Heart left ventricle (tissue), 16 donors: ENCODE measurements around the gene HTR2A. TPM values are rescaled to one million over a fixed set of nuclear protein-coding genes. Genes with fewer than 3 reads are reported as not detected.

ENCODE experiments used
- ATAC-seq, 4 donors: fragments of 200-7000 bp; cut with Tn5 transposase; one replicate each; pipeline ENCODE4 v1.9.1; 2020 to 2022; ENCODE audit warnings: moderate library complexity in 4 of 4, mild to moderate bottlenecking in 3 of 4, moderate number of reproducible peaks in 1 of 4
- DNase-seq, 5 donors: peaks; one replicate each; pipeline ENCODE4 v3.0.0-alpha.2; 2020
- H3K27ac ChIP-seq, 12 donors: fragments of 200-600 bp; sonication (generic) in 4 of 12; one replicate each; pipeline versions ENCODE4 v1.5.0 to v1.8.0; 2016 to 2022; ENCODE audit warnings: mild to moderate bottlenecking in 2 of 12
- H3K27me3 ChIP-seq, 9 donors: fragments of 200-600 bp; sonication (generic) in 2 of 9; one replicate each; pipeline versions ENCODE4 v1.5.1 to v1.8.0; 2016 to 2022; ENCODE audit warnings: mild to moderate bottlenecking in 3 of 9
- H3K36me3 ChIP-seq, 9 donors: fragments of 200-600 bp; sonication (generic) in 2 of 9; one replicate each; pipeline versions ENCODE4 v1.5.0 to v1.8.0; 2018 to 2022; ENCODE audit warnings: mild to moderate bottlenecking in 2 of 9
- H3K4me1 ChIP-seq, 12 donors: fragments of 200-600 bp; sonication (generic) in 4 of 12; one replicate each; pipeline versions ENCODE4 v1.5.0 to v1.8.0; 2016 to 2022; ENCODE audit warnings: mild to moderate bottlenecking in 3 of 12
- H3K4me3 ChIP-seq, 12 donors: fragments of 200-600 bp; sonication (generic) in 4 of 12; one replicate each; pipeline versions ENCODE4 v1.5.0 to v1.8.0; 2017 to 2022; ENCODE audit warnings: mild to moderate bottlenecking in 9 of 12, moderate library complexity in 4 of 12
- H3K9me3 ChIP-seq, 12 donors: fragments of 200-600 bp; sonication (generic) in 4 of 12; one replicate each; pipeline versions ENCODE4 v1.5.0 to v1.8.0; 2016 to 2022; ENCODE audit warnings: mild to moderate bottlenecking in 1 of 12
- POLR2A ChIP-seq, 2 donors: fragments of 450-650 bp; IDR thresholded peaks; one replicate each; pipeline ENCODE4 v1.6.1; 2017; ENCODE audit warnings: antibody characterized with exemption in 2 of 2, mild to moderate bottlenecking in 2 of 2, moderate library complexity in 2 of 2
- WGBS, 4 donors: extraction: QIAGEN DNeasy Blood & Tissue Kit in 2 of 4; methylation state at CpG; one replicate each; pipeline versions ENCODE4 v1.1.5 to v1.1.7; 2013 to 2018; 5-methylcytosine and 5-hydroxymethylcytosine counted together
- intact Hi-C, 10 donors: fragments of 100-400 bp; cut with DNase I; formaldehyde crosslinking; loops; one replicate each; pipeline versions ENCODE4 v1.11.1 to v1.14.2; 2022
- polyA plus RNA-seq, 2 donors: library from polyadenylated mRNA; stranded (reverse); fragments of 200-250 nt; gene quantifications; one replicate each; pipeline ENCODE4 v1.2.3, GENCODE V29; 2013
- total RNA-seq, 9 donors: library from RNA; depleted of rRNA in 2 of 9; stranded (reverse); fragments of >200 nt in 2 of 9; fragmentation: NEBNext Ultra II Directional in 3 of 9; extraction: Animal tissue kit (Norgen Biotek cat#: 25700) in 3 of 9; gene quantifications; one replicate each; pipeline versions ENCODE4 v1.1.0 to v1.2.4, GENCODE V29; 2016 to 2023
- TF ChIP-seq, protein P1 (sequence below), 12 donors: fragments of 200-600 bp; sonication (generic) in 4 of 12; IDR thresholded peaks; one replicate each; pipeline versions ENCODE4 v1.5.0 to v1.8.0; 2018 to 2022; ENCODE audit warnings: antibody characterized with exemption in 12 of 12, mild to moderate bottlenecking in 5 of 12
- donor health status: ischemic (EF 13 %, LVEDD 7.1; RV severe dilation, severe dysfunction).
- donor health status: healthy with polysubstance abuse.
- donor health status: DM: no; HTN: yes; CAD: no.
- donor health status: DM: no; HTN: no; CAD: no.
- donor health status: ischemic (EF 25% LVEDD 6.9; RV normal size, moderate dysfunction).
- donor health status: ischemic (EF 25% LVEDD 5.7; RV mildly dilated, moderate dysfunction).
- donor health status: healthy.
- donor health status: DM: yes; HTN: yes; CAD: no.
- donor health status: ischemic (EF 35%, LVEDD 5.7; RV mildly dilated, moderate dysfunction).
- donor health status: nonischemic (EF 11% LVEDD 7.7; RV severe dilation, severe dysfunction).
- donor health status: DM: yes; HTN: yes; CAD: no.
- donor health status: PGD.
- donor health status: ischemic (EF 29% LVEDD 5.4; RV normal size, mild dysfunction).
- donor health status: nonischemic (EF 23%, LVEDD 6.1; RV moderate dilation, normal function).

The HTR2A gene
- total and polyA plus RNA-seq, 11 donors, result 0.04 to 0.41 (median 0.19) TPM; not detected in 5

DNA sequence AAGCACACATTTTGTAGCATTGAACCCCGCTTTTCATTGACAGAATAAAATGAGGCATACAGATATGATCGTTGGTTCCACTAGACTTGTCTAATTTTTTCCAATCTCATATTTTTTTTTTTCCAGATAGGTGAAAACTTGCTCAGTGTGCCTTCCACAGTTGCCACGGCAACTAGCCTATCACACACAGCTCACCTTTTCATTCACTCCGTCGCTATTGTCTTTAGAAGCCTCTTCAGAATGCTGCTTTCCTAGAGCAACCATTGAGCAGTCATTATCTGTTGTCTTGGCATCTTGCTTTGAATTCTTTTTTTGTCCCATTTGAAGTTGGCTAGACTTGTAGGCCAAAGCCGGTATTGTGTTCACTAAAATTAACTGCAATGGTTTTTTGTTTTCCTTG lies 62.2 kb downstream of the HTR2A start:
- WGBS, 4 donors, result 81 to 86% (median 84%) methylated on average over 6 of the region's 6 CpGs
- intact Hi-C loops, result loop anchor here (5.0 to 10.0 kb wide), 4 partner anchors 760 to 943 kb away; no protein-coding TSS in a partner anchor

DNA sequence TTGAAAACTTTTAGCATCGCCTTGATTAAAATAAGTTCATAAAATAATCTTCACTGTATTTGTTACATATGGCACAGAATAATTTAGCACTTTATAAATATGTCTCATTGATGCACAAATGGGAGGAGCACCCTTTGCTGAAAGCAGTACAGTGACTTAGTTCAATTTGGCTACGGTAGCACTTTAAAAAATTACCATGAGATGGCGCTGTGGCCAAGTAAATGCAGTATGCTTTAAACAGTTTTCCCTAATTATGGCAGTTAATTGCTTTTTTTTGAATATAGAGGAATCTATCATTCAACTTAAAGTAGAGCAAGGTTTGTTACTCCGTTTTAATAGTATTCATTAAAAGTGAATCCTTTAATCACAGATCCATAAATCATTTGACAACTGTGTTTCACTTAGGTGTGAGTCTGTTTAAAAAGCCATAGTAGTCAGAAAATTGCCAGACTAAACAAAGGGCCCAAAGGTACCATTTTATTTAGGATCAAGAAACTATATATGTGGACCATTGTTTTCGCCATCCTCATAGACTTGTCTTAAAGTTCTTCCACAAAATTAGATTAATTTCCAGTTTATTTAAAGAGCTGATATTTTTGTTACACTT lies 65.2 kb downstream of the HTR2A start:
- intact Hi-C loops, result loop anchor here (5.0 to 10.0 kb wide), 4 partner anchors 763 to 946 kb away; no protein-coding TSS in a partner anchor
- Histone ChIP-seq H3K27ac (no peak overlapping the region), H3K27me3 (no peaks in the 10 kb centered on the region), H3K36me3 (no peaks in the 10 kb centered on the region), H3K9me3 (no peaks in the 10 kb centered on the region), H3K4me1 (no peaks in the 10 kb centered on the region), H3K4me3 (no peak overlapping the region)
- TF ChIP-seq, protein P1, sequence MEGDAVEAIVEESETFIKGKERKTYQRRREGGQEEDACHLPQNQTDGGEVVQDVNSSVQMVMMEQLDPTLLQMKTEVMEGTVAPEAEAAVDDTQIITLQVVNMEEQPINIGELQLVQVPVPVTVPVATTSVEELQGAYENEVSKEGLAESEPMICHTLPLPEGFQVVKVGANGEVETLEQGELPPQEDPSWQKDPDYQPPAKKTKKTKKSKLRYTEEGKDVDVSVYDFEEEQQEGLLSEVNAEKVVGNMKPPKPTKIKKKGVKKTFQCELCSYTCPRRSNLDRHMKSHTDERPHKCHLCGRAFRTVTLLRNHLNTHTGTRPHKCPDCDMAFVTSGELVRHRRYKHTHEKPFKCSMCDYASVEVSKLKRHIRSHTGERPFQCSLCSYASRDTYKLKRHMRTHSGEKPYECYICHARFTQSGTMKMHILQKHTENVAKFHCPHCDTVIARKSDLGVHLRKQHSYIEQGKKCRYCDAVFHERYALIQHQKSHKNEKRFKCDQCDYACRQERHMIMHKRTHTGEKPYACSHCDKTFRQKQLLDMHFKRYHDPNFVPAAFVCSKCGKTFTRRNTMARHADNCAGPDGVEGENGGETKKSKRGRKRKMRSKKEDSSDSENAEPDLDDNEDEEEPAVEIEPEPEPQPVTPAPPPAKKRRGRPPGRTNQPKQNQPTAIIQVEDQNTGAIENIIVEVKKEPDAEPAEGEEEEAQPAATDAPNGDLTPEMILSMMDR (IDR thresholded peaks at IDR 0.05), result peak; percentile 55 to 86 (median 74)
- no peak for TF ChIP-seq POLR2A (IDR thresholded peaks at IDR 0.05)
- DNase-seq (no peak), ATAC-seq (peak in 1 of 4 donors; percentile 36)
- WGBS, 4 donors, result 15 to 21% (median 21%) methylated on average over 5 of the region's 5 CpGs

More for the DNA sequence above, 62.2 kb downstream of the HTR2A start:
- no peaks in the 10 kb centered on the region for H3K36me3 ChIP-seq
- no peaks in the 10 kb centered on the region for H3K27me3 ChIP-seq
- no peak overlapping the region for H3K4me3 ChIP-seq
- no peak for TF ChIP-seq POLR2A (IDR thresholded peaks at IDR 0.05)
- TF ChIP-seq, protein P1 (IDR thresholded peaks at IDR 0.05), result no peak
- no peak for ATAC-seq
- DNase-seq, result no peak
- no peaks in the 10 kb centered on the region for H3K9me3 ChIP-seq
- H3K4me1 ChIP-seq, result no peaks in the 10 kb centered on the region
- no peak overlapping the region for H3K27ac ChIP-seq

DNA sequence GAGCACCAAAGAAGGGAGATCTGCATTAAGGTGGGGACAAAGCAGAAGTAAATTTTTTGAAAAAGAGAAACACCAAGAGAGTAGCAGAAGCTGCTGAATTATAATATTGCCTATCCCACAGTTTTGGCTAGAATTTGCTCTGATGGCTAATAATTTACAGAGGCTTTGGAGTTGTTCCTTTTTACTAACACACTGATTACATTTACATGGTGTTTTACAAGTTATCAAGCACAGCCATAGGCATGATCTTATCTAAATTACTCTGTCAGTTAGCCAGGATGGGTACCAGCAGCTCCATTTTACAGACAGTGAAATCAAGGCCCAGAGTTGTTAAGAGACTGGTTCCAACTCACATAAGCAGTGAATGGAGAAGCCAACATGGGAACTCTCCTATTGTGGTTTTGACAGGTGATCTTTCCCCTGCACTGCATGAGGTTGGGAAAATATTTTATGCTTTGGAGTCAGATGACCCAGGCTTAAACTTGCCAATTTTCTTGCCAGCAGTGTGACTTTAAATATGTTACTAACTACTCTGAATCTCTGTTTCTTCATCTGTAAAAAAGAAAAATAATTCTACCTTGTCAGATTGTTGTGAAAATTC lies 66.3 kb downstream of the HTR2A start:
- no peaks in the 10 kb centered on the region for H3K4me1 ChIP-seq
- H3K9me3 ChIP-seq, result no peaks in the 10 kb centered on the region
- DNase-seq (no peak), ATAC-seq (no peak)
- H3K27me3 ChIP-seq, result no peaks in the 10 kb centered on the region
- no peak overlapping the region for H3K27ac ChIP-seq
- TF ChIP-seq POLR2A (IDR thresholded peaks at IDR 0.05), result no peak
- TF ChIP-seq, protein P1 (IDR thresholded peaks at IDR 0.05), result no peak
- intact Hi-C loops, result loop anchor here (5.0 to 10.0 kb wide), 4 partner anchors 764 to 947 kb away; no protein-coding TSS in a partner anchor
- no peak overlapping the region for H3K4me3 ChIP-seq
- H3K36me3 ChIP-seq, result no peaks in the 10 kb centered on the region

DNA sequence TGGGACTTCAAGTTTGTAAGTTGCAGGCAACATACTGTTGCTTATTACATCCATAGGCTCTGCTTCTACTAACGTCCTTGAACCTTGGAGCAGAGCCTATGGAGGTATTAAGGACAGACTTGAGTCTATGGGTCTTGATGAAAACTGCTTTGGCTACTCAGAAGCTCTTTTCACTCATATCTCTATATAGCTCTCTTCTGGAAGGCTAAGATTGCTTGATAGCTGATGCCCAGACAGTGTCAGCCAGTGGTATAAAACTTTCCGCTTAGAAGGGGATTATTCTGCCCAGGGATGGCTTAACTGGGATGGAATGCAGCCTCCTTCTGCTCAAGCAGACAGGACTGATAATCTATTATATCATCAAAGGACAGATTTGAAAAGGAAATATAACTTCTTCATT lies 74.3 kb downstream of the HTR2A start:
- intact Hi-C loops, result no loop called here
- H3K27me3 ChIP-seq, result peaks cover 0 to 4% (median 0%) of the 10 kb centered on the region in 9 donors
- DNase-seq (no peak), ATAC-seq (no peak)
- no peaks in the 10 kb centered on the region for H3K4me1 ChIP-seq
- WGBS, 4 donors, result 80 to 86% (median 83%) methylated on average over 2 of the region's 2 CpGs
- no peaks in the 10 kb centered on the region for H3K9me3 ChIP-seq
- no peaks in the 10 kb centered on the region for H3K36me3 ChIP-seq
- TF ChIP-seq, protein P1 (IDR thresholded peaks at IDR 0.05), result no peak
- TF ChIP-seq POLR2A (IDR thresholded peaks at IDR 0.05), result no peak
- H3K27ac ChIP-seq, result no peak overlapping the region
- H3K4me3 ChIP-seq, result no peak overlapping the region
